ENCODE results near the gene PROSER3.

The PROSER3 gene

DNA sequence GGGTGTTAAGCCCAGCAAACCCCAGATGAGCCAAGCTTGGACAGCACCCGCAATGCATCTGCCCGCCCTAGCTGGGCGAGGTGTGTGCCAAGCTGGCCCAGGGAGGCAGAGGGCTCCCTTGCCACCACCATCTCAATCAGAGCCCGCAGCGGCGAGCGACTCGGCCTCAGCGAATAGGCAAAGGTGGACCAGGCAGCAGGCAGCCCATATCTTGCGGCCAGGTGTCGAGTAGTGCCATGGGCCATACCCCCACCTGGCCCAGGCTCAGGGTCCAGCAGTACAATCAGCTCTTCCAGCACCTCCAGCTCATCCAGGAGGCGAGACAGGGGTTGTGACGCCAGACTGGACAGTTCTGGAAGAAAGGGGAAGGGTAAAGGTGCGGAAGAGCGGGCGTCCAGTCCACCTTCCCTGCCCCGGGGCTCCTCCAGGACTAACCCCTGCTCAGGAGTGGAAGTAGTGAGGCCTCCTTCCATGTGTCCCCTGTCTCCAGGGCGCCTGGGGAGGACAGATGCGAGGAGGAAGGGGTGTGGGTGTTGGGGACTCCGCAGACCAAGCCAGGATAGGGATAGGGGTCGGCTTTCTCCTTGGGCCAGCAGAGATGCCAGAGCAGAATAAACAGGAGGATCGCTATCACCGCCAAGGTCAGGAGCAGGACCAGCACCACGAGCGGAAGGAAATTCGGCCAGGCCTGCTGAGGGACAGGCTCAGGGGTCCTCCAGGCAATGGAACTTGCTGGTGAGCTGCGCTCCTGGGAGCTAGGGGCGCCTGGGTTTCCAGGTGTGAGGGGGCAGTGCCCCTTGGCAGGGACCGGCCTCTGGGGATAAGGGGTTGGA lies 18.5 kb upstream of the PROSER3 start:
- no peak for DNase-seq

GRCh38 chr19:35740108-35740422 lies 17.9 kb upstream of the PROSER3 start:
- no peak for DNase-seq

- peak; percentile 98 for DNase-seq
These were observed 17.4 kb upstream of the PROSER3 start for GRCh38 chr19:35740423-35741202.

DNA sequence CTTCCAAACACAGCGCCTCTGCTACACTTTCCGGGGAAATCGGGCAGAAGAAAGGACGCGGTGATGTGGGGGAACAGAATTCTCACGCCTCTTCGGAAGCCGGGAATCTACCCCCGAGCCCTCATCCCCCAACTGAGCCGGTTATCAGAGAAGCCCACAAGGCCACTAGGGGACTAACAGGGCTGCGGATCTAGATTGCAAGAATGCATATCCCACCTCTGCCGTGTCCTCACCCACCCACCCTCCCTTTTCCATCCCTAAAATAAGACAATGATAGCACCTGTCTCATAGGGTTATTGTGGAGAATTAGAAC lies 16.8 kb upstream of the PROSER3 start:
- DNase-seq = no peak

DNA sequence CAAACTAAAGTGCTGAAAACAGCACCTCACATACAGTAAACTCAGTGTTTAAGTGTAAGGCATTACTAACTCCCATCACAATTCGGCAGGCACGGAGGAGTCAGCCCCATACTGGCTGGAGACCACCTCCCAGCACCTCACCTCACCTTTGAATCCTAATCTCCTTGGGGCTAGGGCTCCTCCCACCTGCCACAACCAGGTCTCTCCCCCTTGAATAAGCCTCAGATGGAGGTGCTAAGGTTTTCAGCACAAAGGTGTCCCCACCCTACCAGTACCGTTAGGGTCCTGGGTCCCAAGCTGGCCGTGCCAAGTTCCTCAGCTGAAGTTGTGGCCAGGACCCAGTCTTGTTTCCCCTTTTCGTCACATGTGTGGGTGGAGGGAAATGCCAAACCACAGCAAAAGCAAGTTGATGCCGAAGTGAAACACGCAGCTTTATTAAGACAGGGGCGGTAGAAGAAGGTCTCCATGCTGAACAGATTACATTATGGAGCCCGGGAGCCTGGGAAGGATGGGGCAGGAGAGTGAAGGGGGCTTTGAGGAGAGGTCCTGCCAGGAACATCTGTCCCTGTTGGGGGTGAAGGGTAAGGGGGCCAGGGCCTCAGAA lies 15.8 kb upstream of the PROSER3 start, which contains the start of gene IGFLR1:
Gene IGFLR1, minus strand, starts transcription at position 332 of the 604 bp plus-strand sequence. CDS start 1,272 bp downstream, outside the sequence.
- DNase-seq = no peak

- DNase-seq = no peak
These were observed 14.1 kb upstream of the PROSER3 start for GRCh38 chr19:35743640-35744429.

GRCh38 chr19:35744430-35745327 lies 13.3 kb upstream of the PROSER3 start:
- DNase-seq = peak; percentile 93

DNA sequence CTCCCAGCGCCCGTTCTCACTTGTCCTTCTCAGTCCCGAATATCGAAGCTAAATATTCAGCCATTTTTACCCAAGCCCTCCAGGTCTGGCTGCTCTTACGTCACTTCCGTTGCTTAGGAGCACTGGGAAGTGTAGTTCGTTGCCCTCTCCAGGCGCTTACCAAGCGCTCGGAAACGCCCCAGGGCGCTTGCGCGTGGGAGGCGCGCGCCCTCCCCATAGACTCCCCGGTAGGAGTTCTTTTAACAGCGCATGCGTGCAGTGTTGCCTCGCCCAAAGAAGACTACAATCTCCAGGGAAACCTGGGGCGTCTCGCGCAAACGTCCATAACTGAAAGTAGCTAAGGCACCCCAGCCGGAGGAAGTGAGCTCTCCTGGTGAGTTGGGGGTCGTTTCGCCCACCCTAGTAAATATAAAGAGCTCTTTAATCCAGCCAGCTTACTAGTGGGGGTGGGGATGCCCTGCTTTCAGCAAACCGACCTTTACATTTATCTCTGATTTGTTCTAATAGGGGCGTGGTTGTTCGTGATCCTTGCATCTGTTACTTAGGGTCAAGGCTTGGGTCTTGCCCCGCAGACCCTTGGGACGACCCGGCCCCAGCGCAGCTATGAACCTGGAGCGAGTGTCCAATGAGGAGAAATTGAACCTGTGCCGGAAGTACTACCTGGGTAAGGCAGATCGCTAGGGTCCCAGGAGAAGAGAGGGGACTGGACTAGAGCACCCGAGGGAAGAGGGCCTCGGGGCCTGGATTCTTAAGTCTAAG lies 12.5 kb upstream of the PROSER3 start, which contains the start of the genes PSENEN and U2AF1L4:
Gene PSENEN, plus strand, starts transcription at position 324 of the 759 bp plus-strand sequence. Its CDS starts 280 bp downstream, at position 604.
Gene U2AF1L4, minus strand, starts transcription at position 91 of the 759 bp plus-strand sequence. Its CDS starts 27 bp downstream, at position 64.
- DNase-seq = peak; percentile 99

- no peak for DNase-seq
These were observed 11.9 kb upstream of the PROSER3 start for GRCh38 chr19:35746087-35746462.

- DNase-seq = no peak
These were observed 11.4 kb upstream of the PROSER3 start for GRCh38 chr19:35746531-35746930.

GRCh38 chr19:35748106-35749020 lies 9.6 kb upstream of the PROSER3 start, which contains the start of gene LIN37:
Gene LIN37 (plus strand): TSS chr19:35748576. CDS start chr19:35748725, 149 bp downstream.
- peak; percentile 99 for DNase-seq

GRCh38 chr19:35750167-35750566 lies 7.8 kb upstream of the PROSER3 start:
- no peak for DNase-seq

DNA sequence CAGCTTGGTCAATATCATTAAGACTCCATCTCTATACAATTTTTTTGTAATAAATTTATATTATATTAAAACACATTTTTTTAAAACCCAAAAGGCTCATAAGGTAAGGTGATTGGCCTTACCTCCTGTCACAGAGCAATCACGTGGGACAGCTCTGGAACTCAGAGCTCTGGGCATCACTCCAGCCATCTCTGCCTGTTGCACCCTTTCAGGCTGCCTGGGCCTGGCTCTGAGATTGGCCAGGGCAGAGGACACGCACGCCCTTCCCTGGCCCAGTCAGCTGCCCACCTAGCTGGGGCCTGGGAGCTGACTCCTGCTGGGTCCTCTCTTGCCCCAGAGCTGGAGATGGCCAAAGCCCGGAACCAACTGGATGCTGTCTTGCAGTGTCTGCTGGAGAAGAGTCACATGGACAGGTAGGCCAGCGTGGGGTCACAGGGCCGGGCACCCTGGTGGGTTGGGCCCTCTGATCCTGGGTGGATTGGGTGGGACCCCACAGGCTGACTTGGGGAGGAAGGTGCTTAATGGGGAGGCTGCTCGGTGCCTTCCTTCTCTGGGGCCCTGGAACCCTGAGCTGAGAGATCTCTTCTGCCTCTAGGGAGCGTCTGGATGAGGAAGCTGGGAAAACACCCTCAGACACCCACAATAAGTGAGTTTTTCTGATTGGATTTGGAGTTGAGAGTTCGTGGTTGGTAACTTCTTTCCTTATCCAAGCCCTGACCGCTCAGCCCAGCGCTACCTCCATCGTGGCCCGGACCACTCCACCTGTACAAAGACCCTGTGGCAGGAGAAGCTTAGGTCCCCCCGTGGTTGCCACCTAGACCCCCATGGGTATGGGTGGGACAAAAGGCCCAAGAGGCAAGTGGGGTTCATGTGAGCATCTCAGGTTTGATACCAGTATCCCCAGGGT lies 5.9 kb upstream of the PROSER3 start:
- no peak for DNase-seq

- DNase-seq = no peak
These were observed 5.1 kb upstream of the PROSER3 start for GRCh38 chr19:35752746-35753350.

- no peak for DNase-seq
These were observed 4.2 kb upstream of the PROSER3 start for GRCh38 chr19:35753634-35754369.

GRCh38 chr19:35754370-35755130 lies 3.4 kb upstream of the PROSER3 start:
- no peak for DNase-seq

GRCh38 chr19:35755131-35755549 lies 2.8 kb upstream of the PROSER3 start:
- no peak for DNase-seq

Measured in NCI-H1105 treated with DMSO at 0.1 percent for 48 hours (cell line).